Measurements from ENCODE around the gene NLRP6.
"Not testable (repeated sequence)": the region's sequence is repeated elsewhere in the genome, so short reads cannot be mapped to it uniquely, and the experiment has no call there.

The NLRP6 gene

GRCh38 chr11:308740-309665, 30.8 kb downstream of the NLRP6 start:
- not testable (repeated sequence) for DNase-seq (ENCODE audit: low spot score)

GRCh38 chr11:309979-310572, 31.9 kb downstream of the NLRP6 start:
- DNase-seq (ENCODE audit: low spot score) = not testable (repeated sequence)

GRCh38 chr11:311013-311748, 33.0 kb downstream of the NLRP6 start:
- DNase-seq (ENCODE audit: low spot score) = not testable (repeated sequence)

- no peak for DNase-seq (ENCODE audit: low spot score)
These were observed 34.0 kb downstream of the NLRP6 start for GRCh38 chr11:312092-312816.

GRCh38 chr11:313304-313786, 35.1 kb downstream of the NLRP6 start:
- DNase-seq (ENCODE audit: low spot score) = no peak

DNA sequence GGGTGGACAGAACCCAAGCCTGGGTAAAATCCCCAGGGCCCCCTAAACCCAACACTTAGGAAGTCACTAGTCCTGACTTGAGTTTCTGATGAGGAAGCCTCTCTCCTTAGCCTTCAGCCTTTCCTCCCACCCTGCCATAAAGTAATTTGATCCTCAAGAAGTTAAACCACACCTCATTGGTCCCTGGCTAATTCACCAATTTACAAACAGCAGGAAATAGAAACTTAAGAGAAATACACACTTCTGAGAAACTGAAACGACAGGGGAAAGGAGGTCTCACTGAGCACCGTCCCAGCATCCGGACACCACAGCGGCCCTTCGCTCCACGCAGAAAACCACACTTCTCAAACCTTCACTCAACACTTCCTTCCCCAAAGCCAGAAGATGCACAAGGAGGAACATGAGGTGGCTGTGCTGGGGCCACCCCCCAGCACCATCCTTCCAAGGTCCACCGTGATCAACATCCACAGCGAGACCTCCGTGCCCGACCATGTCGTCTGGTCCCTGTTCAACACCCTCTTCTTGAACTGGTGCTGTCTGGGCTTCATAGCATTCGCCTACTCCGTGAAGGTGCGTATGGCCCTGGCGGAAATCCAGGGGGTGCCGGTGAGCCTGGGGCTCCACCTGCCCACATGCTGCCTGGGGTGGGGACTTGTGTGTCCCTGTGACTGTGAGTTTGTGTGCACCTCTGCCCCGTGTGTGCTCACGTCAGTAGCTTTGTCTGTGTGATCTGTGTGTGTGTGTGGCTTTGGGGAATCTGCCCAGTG, 35.8 kb downstream of the NLRP6 start, which contains the start of gene IFITM1:
Gene IFITM1, plus strand, starts transcription at position 254 of the 767 bp plus-strand sequence. Its CDS starts 131 bp downstream, at position 385.
- DNase-seq (ENCODE audit: low spot score) = no peak

DNA sequence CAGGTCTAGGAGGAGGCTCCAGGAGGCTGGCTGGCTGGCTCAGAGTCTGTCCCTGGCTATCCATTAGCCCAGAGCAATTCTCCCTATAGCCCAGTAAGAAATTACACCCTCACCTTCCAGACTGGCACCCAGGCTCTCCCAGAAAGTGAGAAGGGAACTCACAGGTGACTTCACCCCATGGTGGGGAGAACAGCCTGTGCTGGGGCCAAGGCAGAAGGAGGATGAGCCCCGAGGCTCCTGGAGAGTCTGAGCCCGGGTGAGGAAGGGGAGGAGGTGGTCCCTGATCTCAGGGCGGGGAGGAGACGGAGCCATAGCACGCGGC, 36.3 kb downstream of the NLRP6 start:
- DNase-seq (ENCODE audit: low spot score) = not testable (repeated sequence)

DNA sequence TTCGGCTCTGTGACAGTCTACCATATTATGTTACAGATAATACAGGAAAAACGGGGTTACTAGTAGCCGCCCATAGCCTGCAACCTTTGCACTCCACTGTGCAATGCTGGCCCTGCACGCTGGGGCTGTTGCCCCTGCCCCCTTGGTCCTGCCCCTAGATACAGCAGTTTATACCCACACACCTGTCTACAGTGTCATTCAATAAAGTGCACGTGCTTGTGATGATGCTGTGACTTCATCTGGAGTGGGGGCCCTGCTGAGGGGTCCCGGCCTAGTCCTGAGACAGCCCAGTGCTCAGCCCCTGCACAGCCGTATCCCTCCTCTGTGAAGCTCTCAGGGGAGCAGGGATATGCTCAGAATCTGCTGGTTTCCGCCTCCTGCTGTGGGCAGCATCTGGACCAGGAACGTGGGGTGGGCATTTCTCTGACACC, 36.9 kb downstream of the NLRP6 start:
- DNase-seq (ENCODE audit: low spot score) = no peak

DNA sequence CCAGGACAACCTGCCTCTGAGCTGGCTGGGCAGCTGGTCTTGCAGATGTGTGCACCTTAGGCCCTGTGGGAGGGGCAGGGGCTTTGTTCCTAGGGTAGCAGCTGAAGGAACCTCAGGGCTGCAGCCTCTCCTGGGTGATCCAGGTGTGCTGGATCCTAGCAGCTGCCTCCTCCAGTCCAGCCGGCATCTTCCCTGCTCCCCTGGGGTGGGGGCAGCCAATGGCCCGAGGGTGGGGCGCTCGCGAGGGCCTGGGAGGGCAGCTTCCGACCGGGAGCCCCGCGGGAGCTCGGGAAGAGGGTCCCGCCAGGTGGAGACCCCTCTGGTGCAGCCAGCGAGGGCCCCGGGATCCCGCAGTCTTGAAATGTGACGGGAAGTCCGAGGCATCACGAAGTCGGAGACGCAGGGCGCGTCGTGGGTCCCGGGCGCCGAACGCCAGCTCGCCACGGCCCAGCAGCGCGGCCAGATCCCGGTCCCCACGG, 37.3 kb downstream of the NLRP6 start:
- DNase-seq (ENCODE audit: low spot score) = no peak

- no peak for DNase-seq (ENCODE audit: low spot score)
These were observed 38.0 kb downstream of the NLRP6 start for GRCh38 chr11:316031-316701.

GRCh38 chr11:316891-317301, 38.7 kb downstream of the NLRP6 start:
- no peak for DNase-seq (ENCODE audit: low spot score)

DNA sequence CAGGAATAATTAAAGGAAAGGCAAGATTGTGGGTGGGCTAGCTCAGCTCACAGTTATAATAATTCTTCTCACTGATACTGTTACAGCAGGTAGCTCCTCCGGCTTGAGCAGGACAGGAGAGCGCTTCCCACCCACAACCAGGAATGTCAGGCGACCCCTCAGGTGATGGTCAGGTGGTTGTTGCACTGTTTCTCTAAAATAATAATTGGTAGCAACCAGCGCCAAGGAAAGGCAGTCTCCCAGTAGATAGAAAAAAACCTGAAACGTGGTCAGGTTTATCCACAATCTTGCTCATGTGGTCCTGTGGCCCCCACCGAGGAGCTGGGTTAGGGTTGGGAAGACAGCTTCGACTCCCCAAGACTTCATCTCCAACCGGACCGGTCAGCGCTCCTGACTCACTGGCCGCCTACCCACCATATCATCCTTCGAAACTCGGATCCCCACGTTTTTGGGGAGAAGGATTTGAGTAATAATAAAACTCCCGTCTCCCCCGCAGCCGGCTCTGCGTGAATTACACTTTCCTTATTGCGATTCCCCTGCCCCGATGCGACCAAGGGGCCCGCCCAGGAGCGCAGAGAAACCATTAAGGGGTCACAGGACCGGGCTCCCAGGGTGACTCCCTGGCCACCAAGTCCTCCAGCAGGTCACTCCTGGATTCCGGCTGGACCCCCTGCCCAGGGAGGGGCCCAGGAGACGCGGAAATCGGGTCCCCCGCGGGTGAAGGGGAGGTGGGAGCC, 39.6 kb downstream of the NLRP6 start:
- not testable (repeated sequence) for DNase-seq (ENCODE audit: low spot score)

GRCh38 chr11:318405-319120, 40.4 kb downstream of the NLRP6 start:
- not testable (repeated sequence) for DNase-seq (ENCODE audit: low spot score)

DNA sequence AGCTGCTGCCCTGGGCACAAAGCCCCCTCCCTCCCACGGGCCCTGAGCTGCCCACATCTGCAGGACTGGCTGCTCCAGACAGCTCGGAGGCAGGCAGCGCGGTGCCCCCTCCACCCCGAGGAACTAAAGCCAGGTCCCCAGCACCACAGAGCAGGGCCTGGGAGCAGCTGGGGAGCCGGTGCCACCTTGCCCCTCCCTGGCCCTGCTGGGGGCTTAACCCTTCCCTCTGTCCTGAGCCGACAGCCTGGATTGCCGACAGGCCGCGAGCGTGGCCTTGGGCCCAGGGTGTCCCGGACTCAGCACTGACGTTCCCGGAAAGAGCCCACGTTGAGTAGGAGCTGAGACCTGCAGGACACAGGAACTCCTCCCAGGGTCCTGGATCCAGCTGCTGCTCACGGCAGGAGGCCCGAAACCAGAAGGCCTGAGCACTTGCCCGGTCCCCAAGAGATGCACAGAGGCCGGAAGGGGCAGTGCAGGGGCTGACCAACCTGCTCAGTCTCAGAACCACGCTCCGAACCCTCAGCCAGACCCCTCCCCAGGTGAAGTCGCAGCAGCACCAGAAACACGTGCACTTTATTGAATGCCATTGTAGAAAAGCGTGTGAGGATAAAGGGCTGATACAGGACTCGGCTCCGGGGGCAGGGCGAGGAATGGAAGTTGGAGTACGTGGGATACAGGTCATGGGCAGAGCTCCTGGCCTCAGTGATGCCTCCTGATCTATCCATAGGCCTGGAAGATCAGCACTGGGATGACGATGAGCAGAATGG, 41.1 kb downstream of the NLRP6 start:
- DNase-seq (ENCODE audit: low spot score) = not testable (repeated sequence)

- not testable (repeated sequence) for DNase-seq (ENCODE audit: low spot score)
These were observed 41.7 kb downstream of the NLRP6 start for GRCh38 chr11:319888-320273.

DNA sequence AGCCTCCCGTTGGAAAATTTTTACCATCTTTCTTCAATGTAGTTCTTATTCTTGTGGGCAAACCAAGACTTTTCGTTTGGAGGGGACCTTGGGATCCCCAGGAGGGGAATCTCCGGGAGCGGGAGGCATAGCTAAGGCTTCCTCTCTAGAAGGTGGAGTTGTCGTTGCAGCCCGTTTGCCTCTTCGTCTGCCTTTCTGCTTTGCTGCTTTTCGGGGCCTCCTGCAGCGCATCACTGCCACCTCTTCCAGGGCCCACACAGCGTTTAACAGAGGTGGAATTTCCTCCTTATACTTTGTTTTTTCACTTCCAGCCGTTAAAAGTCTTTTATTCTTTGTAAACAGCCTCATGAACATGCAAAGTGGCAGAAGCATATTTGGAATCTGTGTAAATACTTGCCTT, 45.9 kb downstream of the NLRP6 start:
- DNase-seq (ENCODE audit: low spot score) = no peak

DNA sequence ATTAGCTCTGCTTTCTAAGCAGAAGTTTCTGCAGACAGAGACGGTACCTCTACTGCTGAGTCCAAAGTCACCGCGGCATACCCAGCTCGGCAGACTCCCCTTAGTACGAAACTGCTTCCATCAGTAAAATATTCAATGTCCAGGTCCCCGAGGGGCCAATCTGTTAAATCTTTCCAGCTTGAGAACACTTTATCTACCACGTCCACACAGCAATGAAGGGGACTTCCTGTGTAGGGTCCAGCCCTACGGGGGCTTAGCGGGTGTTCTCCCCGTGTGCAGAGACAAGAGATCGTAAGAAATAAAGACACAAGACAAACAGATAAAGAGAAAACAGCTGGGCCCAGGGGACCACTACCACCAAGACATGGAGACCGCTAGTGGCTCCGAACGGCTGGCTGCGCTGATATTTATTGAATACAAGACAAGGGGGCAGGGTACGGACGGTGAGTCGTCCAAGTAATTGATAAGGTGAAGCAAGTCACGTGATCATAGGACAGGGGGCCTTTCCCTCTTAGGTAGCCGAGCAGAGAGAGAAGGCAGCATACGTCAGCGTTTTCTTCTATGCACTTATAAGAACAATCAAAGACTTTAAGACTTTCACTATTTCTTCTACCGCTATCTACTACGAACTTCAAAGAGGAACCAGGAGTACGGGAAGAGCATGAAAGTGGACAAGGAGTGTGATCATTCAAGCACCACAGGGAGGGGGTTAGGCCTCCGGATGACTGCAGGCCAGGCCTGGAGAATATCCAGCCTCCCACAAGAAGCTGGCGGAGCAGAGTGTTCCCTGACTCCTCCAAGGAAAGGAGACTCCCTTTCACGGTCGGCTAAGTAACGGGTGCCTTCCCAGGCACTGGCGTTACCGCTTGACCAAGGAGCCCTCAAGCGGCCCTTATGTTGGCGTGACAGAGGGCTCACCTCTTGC, 46.6 kb downstream of the NLRP6 start:
- not testable (repeated sequence) for DNase-seq (ENCODE audit: low spot score)
